Tibial nerve (tissue), 4 donors: ENCODE results near the gene TCFL5. TPM values are rescaled to one million over a fixed set of nuclear protein-coding genes. Genes with fewer than 3 reads are reported as not detected.

Source experiments
- DNase-seq, 2 donors: peaks; one replicate each; pipeline ENCODE4 v3.0.0-alpha.2; 2019; ENCODE audit warnings: low spot score in 2 of 2
- H3K27ac ChIP-seq, 4 donors: fragments of 200-600 bp; sonication (generic) in 3 of 4; one replicate each; pipeline ENCODE4 v1.5.1; 2017 to 2019; ENCODE audit warnings: mild to moderate bottlenecking in 1 of 4
- H3K27me3 ChIP-seq, 2 donors: fragments of 200-600 bp; sonication (generic) in 1 of 2; one replicate each; pipeline versions ENCODE4 v1.5.1 to v1.6.0; 2017 to 2019
- H3K36me3 ChIP-seq, 3 donors: fragments of 200-600 bp; sonication (generic); one replicate each; pipeline ENCODE4 v1.5.1; 2018 to 2019
- H3K4me1 ChIP-seq, 4 donors: fragments of 200-600 bp; sonication (generic) in 3 of 4; one replicate each; pipeline ENCODE4 v1.5.1; 2017 to 2019
- H3K4me3 ChIP-seq, 4 donors: fragments of 200-600 bp; sonication (generic) in 3 of 4; one replicate each; pipeline ENCODE4 v1.5.1; 2017 to 2019; ENCODE audit warnings: mild to moderate bottlenecking in 1 of 4, moderate library complexity in 1 of 4
- H3K9me3 ChIP-seq, 4 donors: fragments of 200-600 bp; sonication (generic) in 3 of 4; one replicate each; pipeline ENCODE4 v1.5.1; 2017 to 2019
- EP300 ChIP-seq, 2 donors: sonication (generic); formaldehyde crosslinking; IDR thresholded peaks; one replicate each; pipeline ENCODE4 v1.6.1; 2017; ENCODE audit warnings: antibody characterized with exemption in 2 of 2, mild to moderate bottlenecking in 1 of 2
- POLR2A ChIP-seq, 2 donors: fragments of 450-650 bp; IDR thresholded peaks; one replicate each; pipeline ENCODE4 v1.6.1; 2017; ENCODE audit warnings: antibody characterized with exemption in 2 of 2, mild to moderate bottlenecking in 2 of 2, moderate library complexity in 2 of 2
- WGBS, 2 donors: methylation state at CpG; one replicate each; pipeline ENCODE4 v1.1.5; 2018; 5-methylcytosine and 5-hydroxymethylcytosine counted together
- total RNA-seq, 4 donors: library from RNA; depleted of rRNA; stranded (reverse); fragments of >200 nt; gene quantifications; one replicate each; pipeline ENCODE4 v1.1.0, GENCODE V29; 2016
- TF ChIP-seq, protein P1 (sequence below), 5 experiments: fragments of 200-600 bp in 3 of 5; fragments of 450-650 bp in 2 of 5; sonication (generic) in 3 of 5; IDR thresholded peaks; one replicate each; pipeline ENCODE4 v1.5.1; 2016 to 2019; ENCODE audit warnings: antibody characterized with exemption in 5 of 5, mild to moderate bottlenecking in 3 of 5, moderate library complexity in 2 of 5

The TCFL5 gene
- total RNA-seq, 4 donors from 2014 or later: 9.8 to 25.1 (median 16.2) TPM

DNA sequence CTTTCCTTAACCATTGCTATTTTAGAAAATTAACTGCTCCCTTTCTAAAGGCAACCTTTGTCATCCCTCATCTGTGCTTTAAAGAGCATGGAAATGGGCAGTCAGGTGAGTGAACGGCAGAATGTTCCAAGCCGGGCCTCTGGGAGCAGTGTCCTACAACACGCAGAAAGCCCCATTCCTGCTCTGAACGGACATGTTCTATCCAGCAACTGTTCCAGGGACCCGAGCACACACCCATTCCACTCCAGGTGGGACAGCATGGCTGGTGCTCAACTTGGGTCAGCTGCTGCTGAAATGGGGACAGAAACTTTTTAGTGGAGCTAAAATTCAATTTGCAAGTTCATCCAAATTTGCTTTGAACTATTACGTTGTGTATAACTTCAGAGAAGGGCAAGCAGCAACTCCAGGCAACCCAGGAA, 38.0 kb upstream of the TCFL5 start:
- no peak for DNase-seq
- peaks cover 0 to 22% (median 13%) of the 10 kb centered on the region in 4 donors for H3K4me1 ChIP-seq
- no peaks in the 10 kb centered on the region for H3K9me3 ChIP-seq
- TF ChIP-seq, protein P1, sequence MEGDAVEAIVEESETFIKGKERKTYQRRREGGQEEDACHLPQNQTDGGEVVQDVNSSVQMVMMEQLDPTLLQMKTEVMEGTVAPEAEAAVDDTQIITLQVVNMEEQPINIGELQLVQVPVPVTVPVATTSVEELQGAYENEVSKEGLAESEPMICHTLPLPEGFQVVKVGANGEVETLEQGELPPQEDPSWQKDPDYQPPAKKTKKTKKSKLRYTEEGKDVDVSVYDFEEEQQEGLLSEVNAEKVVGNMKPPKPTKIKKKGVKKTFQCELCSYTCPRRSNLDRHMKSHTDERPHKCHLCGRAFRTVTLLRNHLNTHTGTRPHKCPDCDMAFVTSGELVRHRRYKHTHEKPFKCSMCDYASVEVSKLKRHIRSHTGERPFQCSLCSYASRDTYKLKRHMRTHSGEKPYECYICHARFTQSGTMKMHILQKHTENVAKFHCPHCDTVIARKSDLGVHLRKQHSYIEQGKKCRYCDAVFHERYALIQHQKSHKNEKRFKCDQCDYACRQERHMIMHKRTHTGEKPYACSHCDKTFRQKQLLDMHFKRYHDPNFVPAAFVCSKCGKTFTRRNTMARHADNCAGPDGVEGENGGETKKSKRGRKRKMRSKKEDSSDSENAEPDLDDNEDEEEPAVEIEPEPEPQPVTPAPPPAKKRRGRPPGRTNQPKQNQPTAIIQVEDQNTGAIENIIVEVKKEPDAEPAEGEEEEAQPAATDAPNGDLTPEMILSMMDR (IDR thresholded peaks at IDR 0.05): no peak
- no peak for TF ChIP-seq EP300 (IDR thresholded peaks at IDR 0.05)
- TF ChIP-seq POLR2A (IDR thresholded peaks at IDR 0.05): no peak
- no peak overlapping the region for H3K4me3 ChIP-seq
- no peak overlapping the region for H3K27ac ChIP-seq
- 5 to 10% methylated on average over 6 of the region's 6 CpGs for WGBS, 2 donors
- peaks cover 0 to 59% (median 0%) of the 10 kb centered on the region in 3 donors for H3K36me3 ChIP-seq
- H3K27me3 ChIP-seq: no peaks in the 10 kb centered on the region

DNA sequence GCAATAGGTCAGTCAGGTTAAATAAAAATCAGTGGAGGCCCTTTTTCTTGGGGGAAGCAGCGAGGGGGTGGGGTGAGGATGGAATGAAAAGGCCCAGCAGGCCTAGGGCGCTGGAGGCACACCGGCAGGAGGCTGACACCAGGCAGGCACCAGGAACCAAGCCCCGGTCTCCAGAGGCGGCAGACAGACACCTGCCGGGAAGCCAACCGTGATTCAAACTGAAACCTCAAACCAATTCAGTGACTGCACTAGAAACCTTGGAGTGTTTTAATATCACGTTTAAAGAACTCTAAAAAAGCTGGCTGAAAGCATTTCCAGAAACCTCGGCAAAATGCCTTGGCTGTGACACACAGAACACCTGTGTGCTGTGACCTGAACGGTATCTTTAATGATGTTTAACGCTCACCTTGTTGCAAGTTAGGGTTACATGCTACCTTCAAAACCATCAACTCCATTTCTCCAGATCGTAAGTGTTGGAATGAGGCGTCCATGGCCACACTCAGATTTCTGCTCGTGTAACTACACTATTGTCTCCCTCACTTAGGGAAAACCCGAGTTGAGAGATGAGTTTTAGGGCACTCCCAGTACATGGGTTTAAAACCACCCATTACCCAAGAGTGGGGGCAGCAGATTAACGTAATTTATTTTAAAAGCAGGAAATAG, 37.5 kb upstream of the TCFL5 start:
- peaks cover 0 to 22% (median 13%) of the 10 kb centered on the region in 4 donors for H3K4me1 ChIP-seq
- H3K4me3 ChIP-seq: no peak overlapping the region
- 34 to 42% methylated on average over 16 of the region's 16 CpGs for WGBS, 2 donors
- no peak overlapping the region for H3K27ac ChIP-seq
- TF ChIP-seq POLR2A (IDR thresholded peaks at IDR 0.05) (no peak), EP300 (IDR thresholded peaks at IDR 0.05) (no peak)
- TF ChIP-seq, protein P1 (IDR thresholded peaks at IDR 0.05): no peak
- no peak for DNase-seq
- peaks cover 0 to 59% (median 5%) of the 10 kb centered on the region in 3 donors for H3K36me3 ChIP-seq
- H3K9me3 ChIP-seq: no peaks in the 10 kb centered on the region
- no peaks in the 10 kb centered on the region for H3K27me3 ChIP-seq

DNA sequence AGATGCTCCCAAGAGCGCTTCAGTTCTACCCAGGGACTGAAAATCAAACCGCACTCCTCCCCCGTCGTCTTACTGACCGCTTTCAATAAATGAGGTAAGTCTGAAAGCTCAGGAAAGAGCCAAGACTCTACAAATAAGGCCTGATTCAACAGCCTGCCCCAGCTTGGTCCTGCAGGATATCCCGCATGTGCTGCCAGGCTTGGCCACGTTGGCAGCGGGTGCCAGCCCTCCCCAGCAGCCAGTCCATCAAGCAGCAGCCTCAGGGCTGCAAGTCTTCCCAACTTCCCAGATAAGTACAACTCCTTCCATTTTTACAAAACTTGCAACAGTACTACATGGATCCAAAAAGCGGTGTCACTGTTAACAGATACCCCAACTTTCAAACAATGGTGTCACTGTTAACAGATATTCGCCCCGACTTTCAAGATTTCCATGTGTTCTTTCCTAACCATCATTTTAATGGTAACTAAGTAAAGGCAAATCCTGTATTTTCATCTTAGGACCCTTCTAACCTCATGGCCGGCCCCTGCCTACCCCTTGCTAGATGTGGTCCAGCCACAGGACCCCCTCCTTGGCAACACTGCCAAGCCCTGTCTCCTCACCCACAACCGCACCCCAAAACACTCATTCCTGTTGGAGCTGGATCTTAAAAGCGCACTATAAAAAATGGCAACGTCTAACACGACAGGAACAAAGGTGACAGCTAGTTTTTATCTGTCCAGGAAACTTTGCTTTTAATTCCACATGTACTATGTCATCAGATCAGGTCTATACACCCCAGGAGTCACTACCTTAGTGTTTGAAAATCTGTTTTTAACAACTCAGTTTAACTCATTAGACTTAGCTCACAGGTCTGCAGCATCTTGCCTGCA, 36.7 kb upstream of the TCFL5 start:
- TF ChIP-seq POLR2A (IDR thresholded peaks at IDR 0.05): no peak
- no peak for TF ChIP-seq EP300 (IDR thresholded peaks at IDR 0.05)
- TF ChIP-seq, protein P1 (IDR thresholded peaks at IDR 0.05): no peak
- 80 to 81% methylated on average over 16 of the region's 16 CpGs for WGBS, 2 donors
- Histone ChIP-seq H3K36me3 (peaks cover 0 to 59% (median 13%) of the 10 kb centered on the region in 3 donors), H3K27me3 (no peaks in the 10 kb centered on the region), H3K4me1 (peaks cover 0 to 22% (median 13%) of the 10 kb centered on the region in 4 donors), H3K9me3 (no peaks in the 10 kb centered on the region), H3K4me3 (no peak overlapping the region), H3K27ac (no peak overlapping the region)
- DNase-seq: no peak

DNA sequence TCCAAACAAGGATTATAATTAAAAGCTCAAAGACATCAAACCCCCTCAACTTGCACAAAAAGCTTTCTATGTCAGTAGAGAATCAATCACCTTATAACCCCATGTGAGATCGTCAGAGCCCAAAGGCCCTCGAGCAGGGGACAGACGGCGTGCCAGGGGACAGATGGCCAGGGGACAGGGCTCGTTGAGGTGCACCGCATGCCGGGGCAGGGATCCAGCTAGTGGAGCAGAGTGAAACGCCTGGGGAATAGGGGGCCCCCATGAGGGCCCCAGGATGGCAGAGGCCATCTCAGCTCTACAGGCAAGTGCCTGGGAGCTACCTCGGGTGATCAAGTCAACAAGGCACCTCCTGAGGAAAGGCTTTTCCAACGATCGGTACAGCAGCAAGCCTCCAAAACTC, 36.0 kb upstream of the TCFL5 start:
- peaks cover 0 to 59% (median 17%) of the 10 kb centered on the region in 3 donors for H3K36me3 ChIP-seq
- peaks cover 0 to 22% (median 13%) of the 10 kb centered on the region in 4 donors for H3K4me1 ChIP-seq
- no peak for TF ChIP-seq EP300 (IDR thresholded peaks at IDR 0.05)
- no peak for TF ChIP-seq POLR2A (IDR thresholded peaks at IDR 0.05)
- TF ChIP-seq, protein P1 (IDR thresholded peaks at IDR 0.05): no peak
- H3K27me3 ChIP-seq: no peaks in the 10 kb centered on the region
- H3K9me3 ChIP-seq: no peaks in the 10 kb centered on the region
- no peak overlapping the region for H3K27ac ChIP-seq
- 57 to 72% methylated on average over 10 to 11 of the region's 11 CpGs for WGBS, 2 donors
- no peak for DNase-seq
- no peak overlapping the region for H3K4me3 ChIP-seq

DNA sequence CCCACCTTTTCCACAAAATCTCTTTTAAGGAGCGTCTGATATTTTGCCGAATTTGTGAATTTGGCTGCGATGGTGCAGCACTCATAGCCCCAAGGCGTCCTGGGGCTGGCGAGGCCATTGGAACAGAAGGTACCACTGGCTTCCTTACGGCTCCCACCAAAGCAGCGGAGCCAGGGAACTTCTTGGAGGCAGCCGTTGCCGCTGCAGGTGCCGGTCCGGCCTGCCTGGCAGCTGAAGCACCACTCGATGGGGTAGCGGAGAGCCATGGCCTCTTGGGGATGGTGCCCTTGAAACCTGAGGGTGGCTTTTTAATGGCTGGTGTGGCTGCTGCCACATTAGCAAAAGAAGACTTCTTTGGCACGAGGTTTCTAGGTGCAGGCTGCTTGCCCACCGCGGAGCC, 34.9 kb upstream of the TCFL5 start:
- TF ChIP-seq EP300 (IDR thresholded peaks at IDR 0.05) (no peak), POLR2A (IDR thresholded peaks at IDR 0.05) (no peak)
- TF ChIP-seq, protein P1 (IDR thresholded peaks at IDR 0.05): no peak
- no peak for DNase-seq
- WGBS, 2 donors: 87 to 89% methylated on average over 9 to 16 of the region's 16 CpGs

More for the DNA sequence above, 34.9 kb upstream of the TCFL5 start:
- peaks cover 0 to 59% (median 23%) of the 10 kb centered on the region in 3 donors for H3K36me3 ChIP-seq
- H3K4me3 ChIP-seq: no peak overlapping the region
- H3K9me3 ChIP-seq: no peaks in the 10 kb centered on the region
- peaks cover 0 to 22% (median 13%) of the 10 kb centered on the region in 4 donors for H3K4me1 ChIP-seq
- no peak overlapping the region for H3K27ac ChIP-seq
- H3K27me3 ChIP-seq: no peaks in the 10 kb centered on the region
